ENCODE results near the gene POU2F2. TPM values are rescaled to one million over a fixed set of nuclear protein-coding genes. Genes with fewer than 3 reads are reported as not detected.
A peak's percentile ranks its signal among the peaks of the same experiment; 100 is the strongest.

Gene POU2F2
- total RNA-seq, 1 donor from 2014 or later: 10.7 TPM

- DNase-seq (ENCODE audit: extremely low read depth, low read depth, low spot score): no peak
These were observed 2.6 kb downstream of the POU2F2 start for GRCh38 chr19:42129399-42130253.

- DNase-seq (ENCODE audit: extremely low read depth, low read depth, low spot score): no peak
These were observed 5.7 kb downstream of the POU2F2 start for GRCh38 chr19:42126574-42126973.

GRCh38 chr19:42125536-42125935 lies 6.7 kb downstream of the POU2F2 start:
- DNase-seq (ENCODE audit: extremely low read depth, low read depth, low spot score): no peak

- no peak for DNase-seq (ENCODE audit: extremely low read depth, low read depth, low spot score)
These were observed 7.8 kb downstream of the POU2F2 start for GRCh38 chr19:42124386-42124901.

GRCh38 chr19:42123765-42124164 lies 8.5 kb downstream of the POU2F2 start:
- DNase-seq (ENCODE audit: extremely low read depth, low read depth, low spot score): no peak

- no peak for DNase-seq (ENCODE audit: extremely low read depth, low read depth, low spot score)
These were observed 9.3 kb downstream of the POU2F2 start for GRCh38 chr19:42122691-42123607.

- no peak for DNase-seq (ENCODE audit: extremely low read depth, low read depth, low spot score)
These were observed 10.6 kb downstream of the POU2F2 start for GRCh38 chr19:42121656-42122069.

GRCh38 chr19:42121036-42121621 lies 11.1 kb downstream of the POU2F2 start:
- DNase-seq (ENCODE audit: extremely low read depth, low read depth, low spot score): no peak

GRCh38 chr19:42120276-42120980 lies 11.8 kb downstream of the POU2F2 start:
- DNase-seq (ENCODE audit: extremely low read depth, low read depth, low spot score): no peak

GRCh38 chr19:42117076-42117475 lies 15.2 kb downstream of the POU2F2 start:
- DNase-seq (ENCODE audit: extremely low read depth, low read depth, low spot score): no peak

- DNase-seq (ENCODE audit: extremely low read depth, low read depth, low spot score): no peak
These were observed 15.8 kb downstream of the POU2F2 start for GRCh38 chr19:42116308-42117075.

GRCh38 chr19:42115705-42116104 lies 16.5 kb downstream of the POU2F2 start:
- no peak for DNase-seq (ENCODE audit: extremely low read depth, low read depth, low spot score)

GRCh38 chr19:42115219-42115618 lies 17.0 kb downstream of the POU2F2 start:
- no peak for DNase-seq (ENCODE audit: extremely low read depth, low read depth, low spot score)

GRCh38 chr19:42114412-42114811 lies 17.8 kb downstream of the POU2F2 start:
- no peak for DNase-seq (ENCODE audit: extremely low read depth, low read depth, low spot score)

GRCh38 chr19:42113641-42114348 lies 18.5 kb downstream of the POU2F2 start:
- DNase-seq (ENCODE audit: extremely low read depth, low read depth, low spot score): peak; percentile 92

- DNase-seq (ENCODE audit: extremely low read depth, low read depth, low spot score): no peak
These were observed 20.4 kb downstream of the POU2F2 start for GRCh38 chr19:42111811-42112210.

- DNase-seq (ENCODE audit: extremely low read depth, low read depth, low spot score): no peak
These were observed 20.9 kb downstream of the POU2F2 start for GRCh38 chr19:42111384-42111783.

- no peak for DNase-seq (ENCODE audit: extremely low read depth, low read depth, low spot score)
These were observed 21.6 kb downstream of the POU2F2 start for GRCh38 chr19:42110658-42111057.

GRCh38 chr19:42109896-42110295 lies 22.4 kb downstream of the POU2F2 start:
- DNase-seq (ENCODE audit: extremely low read depth, low read depth, low spot score): no peak
